ENCODE measurements around the gene MUC15. TPM values are rescaled to one million over a fixed set of nuclear protein-coding genes. Genes with fewer than 3 reads are reported as not detected.

The MUC15 gene
- total RNA-seq, 1 experiment from 2014 or later: not detected

DNA sequence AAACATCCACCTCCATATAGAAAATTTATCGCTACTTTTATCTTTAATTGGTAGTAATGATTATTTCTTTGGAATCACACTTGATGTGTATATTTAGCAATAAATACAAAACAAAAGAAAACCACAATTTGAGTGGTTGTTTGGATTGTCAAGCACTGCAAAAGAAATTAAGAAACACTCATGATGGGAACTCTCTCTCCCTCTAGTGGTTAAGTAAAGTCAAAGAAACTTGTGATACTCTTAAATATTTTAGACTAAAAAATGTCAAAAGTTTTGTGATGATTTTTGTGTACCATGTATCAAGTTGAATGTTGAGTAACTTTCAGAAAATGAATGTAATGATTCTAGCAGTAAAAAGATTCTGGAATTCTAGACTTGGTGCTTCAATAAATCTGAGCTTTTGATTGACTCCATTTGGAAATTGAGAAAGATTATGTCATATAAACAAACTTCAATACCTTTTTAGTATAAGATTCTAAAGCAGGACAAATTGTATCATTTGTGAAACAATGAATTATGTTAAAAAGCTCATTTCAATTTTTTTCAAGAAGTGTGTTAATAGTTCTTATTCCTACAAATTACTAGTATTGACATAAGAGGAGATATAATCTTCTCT is 20.8 kb downstream of the MUC15 start:
- H3K27ac Mint-ChIP-seq (ENCODE audit: low read depth, unreplicated experiment): no peak overlapping the region
- no TSS peak for BruUV-seq (replicated peaks)
- no peaks in the 10 kb centered on the region for H3K9me3 Mint-ChIP-seq (ENCODE audit: unreplicated experiment)
- no peak for DNase-seq (ENCODE audit: unreplicated experiment)
- no peaks in the 10 kb centered on the region for H3K4me1 Mint-ChIP-seq (ENCODE audit: insufficient read depth, unreplicated experiment)
- intact Hi-C loops (cut with micrococcal nuclease): loop anchor here (1.0 kb wide), 2 partner anchors 98 to 254 kb away; no protein-coding TSS in a partner anchor
- peaks cover 28% of the 10 kb centered on the region for H3K27me3 Mint-ChIP-seq (ENCODE audit: insufficient read depth, unreplicated experiment)
- no peak overlapping the region for H3K4me3 Mint-ChIP-seq (ENCODE audit: unreplicated experiment)
- H3K36me3 Mint-ChIP-seq (ENCODE audit: insufficient read depth, unreplicated experiment): no peaks in the 10 kb centered on the region
- ChIA-PET POLR2A (interaction anchor here (0.6 kb wide), 1 partner anchor 21 kb away, joined by 4 read pairs; the partner anchor contains the start of gene MUC15), CTCF (interaction anchor here (0.5 to 1.9 kb wide), 9 partner anchors 11 to 298 kb away, joined by 3 to 6 read pairs (median 3); no protein-coding TSS in a partner anchor)
- TF ChIP-seq, protein P1, sequence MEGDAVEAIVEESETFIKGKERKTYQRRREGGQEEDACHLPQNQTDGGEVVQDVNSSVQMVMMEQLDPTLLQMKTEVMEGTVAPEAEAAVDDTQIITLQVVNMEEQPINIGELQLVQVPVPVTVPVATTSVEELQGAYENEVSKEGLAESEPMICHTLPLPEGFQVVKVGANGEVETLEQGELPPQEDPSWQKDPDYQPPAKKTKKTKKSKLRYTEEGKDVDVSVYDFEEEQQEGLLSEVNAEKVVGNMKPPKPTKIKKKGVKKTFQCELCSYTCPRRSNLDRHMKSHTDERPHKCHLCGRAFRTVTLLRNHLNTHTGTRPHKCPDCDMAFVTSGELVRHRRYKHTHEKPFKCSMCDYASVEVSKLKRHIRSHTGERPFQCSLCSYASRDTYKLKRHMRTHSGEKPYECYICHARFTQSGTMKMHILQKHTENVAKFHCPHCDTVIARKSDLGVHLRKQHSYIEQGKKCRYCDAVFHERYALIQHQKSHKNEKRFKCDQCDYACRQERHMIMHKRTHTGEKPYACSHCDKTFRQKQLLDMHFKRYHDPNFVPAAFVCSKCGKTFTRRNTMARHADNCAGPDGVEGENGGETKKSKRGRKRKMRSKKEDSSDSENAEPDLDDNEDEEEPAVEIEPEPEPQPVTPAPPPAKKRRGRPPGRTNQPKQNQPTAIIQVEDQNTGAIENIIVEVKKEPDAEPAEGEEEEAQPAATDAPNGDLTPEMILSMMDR (IDR thresholded peaks at IDR 0.05; ENCODE audit: unreplicated experiment): peak; percentile 24

DNA sequence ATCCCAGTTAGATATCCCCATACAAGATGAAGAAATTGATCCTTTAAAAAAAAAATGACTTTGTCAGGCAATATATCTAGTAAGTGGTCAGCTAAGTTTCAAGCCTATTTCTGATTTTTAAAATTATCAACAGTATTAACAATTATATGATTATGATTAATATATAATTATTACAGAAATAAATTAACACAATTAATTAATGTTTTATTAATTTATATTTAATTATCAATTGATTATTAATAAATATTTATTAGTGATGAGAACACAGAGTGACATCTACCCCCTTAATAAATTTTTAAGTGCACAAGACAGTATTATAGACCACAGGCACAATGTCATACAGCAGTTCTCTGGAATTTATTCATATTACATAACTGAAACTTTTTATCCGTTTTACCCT is 22.0 kb downstream of the MUC15 start:
- no peak overlapping the region for H3K4me3 Mint-ChIP-seq (ENCODE audit: unreplicated experiment)
- ChIA-PET POLR2A (no interaction called here), CTCF (interaction anchor here (0.7 kb wide), 1 partner anchor 1790 kb away, joined by 3 read pairs; no protein-coding TSS in a partner anchor)
- H3K9me3 Mint-ChIP-seq (ENCODE audit: unreplicated experiment): no peaks in the 10 kb centered on the region
- H3K4me1 Mint-ChIP-seq (ENCODE audit: insufficient read depth, unreplicated experiment): no peaks in the 10 kb centered on the region
- no peak for DNase-seq (ENCODE audit: unreplicated experiment)
- intact Hi-C loops (cut with micrococcal nuclease): no loop called here
- TF ChIP-seq, protein P1 (IDR thresholded peaks at IDR 0.05; ENCODE audit: unreplicated experiment): no peak
- BruUV-seq (replicated peaks): no TSS peak
- peaks cover 28% of the 10 kb centered on the region for H3K27me3 Mint-ChIP-seq (ENCODE audit: insufficient read depth, unreplicated experiment)
- H3K36me3 Mint-ChIP-seq (ENCODE audit: insufficient read depth, unreplicated experiment): no peaks in the 10 kb centered on the region
- H3K27ac Mint-ChIP-seq (ENCODE audit: low read depth, unreplicated experiment): no peak overlapping the region

DNA sequence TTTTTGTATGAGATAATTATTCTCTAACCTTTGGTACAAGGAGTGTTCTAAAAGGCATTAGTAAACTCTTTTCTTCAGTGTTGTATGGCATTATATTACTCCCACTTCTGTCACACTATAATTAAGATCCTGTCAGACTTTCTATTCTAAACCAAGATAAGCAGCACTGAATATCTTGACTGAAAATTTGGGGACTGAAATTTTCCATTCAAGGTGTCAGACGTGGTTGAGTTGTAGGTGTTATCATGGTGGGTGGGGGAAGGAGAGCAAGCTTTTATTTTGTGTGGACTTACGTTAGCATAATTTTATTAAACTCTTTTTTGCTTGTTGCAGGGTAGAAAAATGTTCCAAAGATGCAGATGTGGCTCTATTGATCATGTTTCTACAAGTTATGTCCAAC is 22.9 kb downstream of the MUC15 start:
- ChIA-PET POLR2A (no interaction called here), CTCF (interaction anchor here (0.6 to 1.3 kb wide), 3 partner anchors 73 to 596 kb away, joined by 3 to 5 read pairs (median 3); no protein-coding TSS in a partner anchor)
- intact Hi-C loops (cut with micrococcal nuclease): no loop called here
- Mint-ChIP-seq H3K27ac (ENCODE audit: low read depth, unreplicated experiment) (no peak overlapping the region), H3K27me3 (ENCODE audit: insufficient read depth, unreplicated experiment) (peaks cover 25% of the 10 kb centered on the region), H3K9me3 (ENCODE audit: unreplicated experiment) (no peaks in the 10 kb centered on the region), H3K4me1 (ENCODE audit: insufficient read depth, unreplicated experiment) (no peaks in the 10 kb centered on the region), H3K4me3 (ENCODE audit: unreplicated experiment) (no peak overlapping the region), H3K36me3 (ENCODE audit: insufficient read depth, unreplicated experiment) (no peaks in the 10 kb centered on the region)
- no TSS peak for BruUV-seq (replicated peaks)
- DNase-seq (ENCODE audit: unreplicated experiment): no peak
- TF ChIP-seq, protein P1 (IDR thresholded peaks at IDR 0.05; ENCODE audit: unreplicated experiment): no peak

DNA sequence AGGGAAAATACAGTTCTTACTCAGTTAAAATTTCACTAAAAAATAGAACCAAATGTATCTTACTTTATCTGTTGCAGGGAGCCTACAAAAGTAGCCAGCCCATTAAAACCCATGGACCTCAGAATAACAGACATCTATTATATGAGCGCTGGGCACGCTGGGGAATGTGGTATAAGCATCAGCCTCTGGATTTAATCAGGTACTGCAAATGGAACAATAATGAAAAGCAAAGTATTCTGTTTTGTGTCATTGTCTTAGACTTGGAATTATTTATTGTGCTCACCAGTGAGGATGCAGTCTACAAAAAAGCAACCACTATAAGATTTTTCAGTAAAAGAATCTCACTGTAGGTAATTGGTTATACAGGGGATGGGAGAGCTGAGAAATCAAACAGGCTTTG is 30.2 kb downstream of the MUC15 start:
- POLR2A ChIA-PET: no interaction called here
- H3K4me1 Mint-ChIP-seq (ENCODE audit: insufficient read depth, unreplicated experiment): no peaks in the 10 kb centered on the region

More for the DNA sequence above, 30.2 kb downstream of the MUC15 start:
- intact Hi-C loops (cut with micrococcal nuclease): no loop called here
- H3K27ac Mint-ChIP-seq (ENCODE audit: low read depth, unreplicated experiment): no peak overlapping the region
- H3K9me3 Mint-ChIP-seq (ENCODE audit: unreplicated experiment): peaks cover 7% of the 10 kb centered on the region
- no peak overlapping the region for H3K4me3 Mint-ChIP-seq (ENCODE audit: unreplicated experiment)
- no peak for DNase-seq (ENCODE audit: unreplicated experiment)
- TF ChIP-seq, protein P1 (IDR thresholded peaks at IDR 0.05; ENCODE audit: unreplicated experiment): no peak
- H3K36me3 Mint-ChIP-seq (ENCODE audit: insufficient read depth, unreplicated experiment): no peaks in the 10 kb centered on the region
- CTCF ChIA-PET: interaction anchor here (0.9 kb wide), 1 partner anchor 111 kb away, joined by 9 read pairs; no protein-coding TSS in a partner anchor
- H3K27me3 Mint-ChIP-seq (ENCODE audit: insufficient read depth, unreplicated experiment): no peaks in the 10 kb centered on the region
- no TSS peak for BruUV-seq (replicated peaks)

Data from MCF 10A (cell line).